GM23338 (cell line): ENCODE results near the gene SORCS2.

Experiments
- CREB1 ChIP-seq: fragments of 250-450 bp; sonication (Bioruptor Pico); IDR thresholded peaks from 2 replicates; pipeline ENCODE4 v1.5.0; 2020; ENCODE audit warnings: low read depth, mild to moderate bottlenecking, moderate library complexity
- CTCF ChIP-seq, 2 experiments: fragments of 200-600 bp in 1 of 2; sonication (generic) in 1 of 2; conservative IDR thresholded peaks; 2 replicates each; pipeline versions ENCODE4 v1.5.1 to v1.6.1; 2016 to 2017; ENCODE audit warnings: antibody characterized with exemption in 2 of 2, low read depth in 2 of 2, mild to moderate bottlenecking in 2 of 2, moderate library complexity in 1 of 2
- EZH2 ChIP-seq: fragments of 200-600 bp; sonication (generic); IDR thresholded peaks from one replicate; pipeline ENCODE4 v1.8.0; 2017; ENCODE audit warnings: antibody characterized with exemption, mild to moderate bottlenecking, low read depth; ENCODE audit not compliant: unreplicated experiment
- EZH2phosphoT487 ChIP-seq: fragments of 200-600 bp; sonication (generic); IDR thresholded peaks from one replicate; pipeline ENCODE4 v1.8.1; 2018; ENCODE audit warnings: antibody characterized with exemption; ENCODE audit not compliant: unreplicated experiment

- no peak for TF ChIP-seq CTCF (conservative IDR thresholded peaks at IDR 0.05; ENCODE audit: low read depth in 2 of 2)
- TF ChIP-seq EZH2 = no peak
- TF ChIP-seq EZH2phosphoT487 = no peak
- TF ChIP-seq CREB1 (CRISPR knock-in tag) = no peak
Measured at GRCh38 chr4:7306021-7306965, 114.0 kb downstream of the SORCS2 start.
